ENCODE data around the gene PAX5.

PAX5 gene

DNA sequence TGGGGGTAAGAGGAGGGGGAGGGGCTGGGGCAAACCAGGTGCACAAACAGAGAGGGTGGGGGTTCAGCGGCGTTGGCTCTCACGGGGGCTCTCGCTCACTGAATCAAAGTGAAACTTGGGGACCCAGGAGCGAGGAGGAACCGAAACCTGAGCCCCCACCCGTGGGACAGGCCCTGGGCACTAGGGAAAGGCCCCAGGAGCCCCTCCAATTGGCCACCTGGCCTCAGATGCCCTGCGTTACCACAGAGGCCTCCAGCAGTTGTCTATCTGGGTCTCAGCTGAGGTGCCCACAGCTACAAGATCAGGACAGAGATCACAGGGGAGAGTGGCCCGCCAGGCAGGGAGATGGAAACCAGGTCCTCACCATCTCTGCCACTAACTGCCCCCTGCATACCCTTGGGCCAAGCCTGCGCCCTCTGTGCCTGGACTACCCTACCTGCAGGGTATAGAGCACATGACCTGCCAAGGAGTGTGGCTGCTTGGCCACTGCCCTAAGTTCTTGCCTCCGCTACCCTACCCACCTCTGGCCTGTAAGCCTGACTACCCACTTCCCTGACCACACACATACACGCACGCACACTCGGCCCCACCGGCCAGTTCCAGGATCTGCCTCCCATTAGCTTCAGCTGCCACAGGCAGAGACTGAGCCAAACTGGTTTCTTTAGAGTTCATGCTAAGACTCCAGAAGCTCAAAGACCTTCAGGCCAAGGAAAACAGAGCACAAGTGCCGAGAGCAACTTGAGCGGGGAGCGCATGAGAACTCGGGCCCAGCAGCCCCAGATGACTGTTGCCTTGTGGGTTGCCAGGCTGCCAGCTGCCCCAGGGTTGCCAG is 39.9 kb downstream of the PAX5 start:
- in situ Hi-C loops (cut with MboI; ENCODE audit: low pct_unique_long_range_greater_than_20kb, low sequenced_read_pairs): no loop called here
- no peak for DNase-seq

DNA sequence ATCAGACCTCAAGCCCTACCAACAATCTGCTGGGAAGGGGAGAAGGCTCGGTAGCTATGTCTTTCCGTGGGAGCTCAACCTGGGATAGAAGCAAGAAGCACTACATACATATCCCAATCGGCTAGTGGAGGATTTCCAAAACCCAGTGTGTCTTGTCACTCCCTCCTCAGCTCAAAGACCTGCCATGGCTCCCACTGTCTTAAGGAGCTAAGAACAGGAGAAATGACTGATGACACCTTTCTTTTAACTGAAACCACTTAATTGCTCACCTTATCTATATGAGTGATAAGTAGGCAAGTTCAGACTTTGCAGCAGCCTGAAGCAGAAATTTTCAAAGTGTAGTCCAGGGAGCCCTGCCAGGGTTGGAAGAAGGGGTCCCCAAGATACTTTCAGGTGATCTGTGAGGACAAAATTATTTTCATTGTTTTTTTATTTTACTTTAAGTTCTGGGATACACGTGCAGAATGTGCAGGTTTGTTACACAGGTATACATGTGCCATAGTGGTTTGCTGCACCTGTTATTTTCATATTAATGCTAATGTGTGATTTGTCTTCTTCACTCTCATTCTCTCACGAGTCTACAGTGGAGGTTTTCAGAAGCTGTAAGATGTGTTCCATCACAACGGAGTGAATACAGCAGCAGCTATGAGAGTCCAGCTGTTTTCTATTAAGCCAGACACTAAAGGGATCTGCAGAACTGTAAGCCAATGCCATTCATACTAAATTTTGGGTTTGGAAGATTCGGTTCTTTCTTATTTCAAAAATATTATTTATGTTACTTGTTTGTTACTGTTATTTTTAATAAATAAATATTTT is 41.4 kb downstream of the PAX5 start:
- no peak for DNase-seq

DNA sequence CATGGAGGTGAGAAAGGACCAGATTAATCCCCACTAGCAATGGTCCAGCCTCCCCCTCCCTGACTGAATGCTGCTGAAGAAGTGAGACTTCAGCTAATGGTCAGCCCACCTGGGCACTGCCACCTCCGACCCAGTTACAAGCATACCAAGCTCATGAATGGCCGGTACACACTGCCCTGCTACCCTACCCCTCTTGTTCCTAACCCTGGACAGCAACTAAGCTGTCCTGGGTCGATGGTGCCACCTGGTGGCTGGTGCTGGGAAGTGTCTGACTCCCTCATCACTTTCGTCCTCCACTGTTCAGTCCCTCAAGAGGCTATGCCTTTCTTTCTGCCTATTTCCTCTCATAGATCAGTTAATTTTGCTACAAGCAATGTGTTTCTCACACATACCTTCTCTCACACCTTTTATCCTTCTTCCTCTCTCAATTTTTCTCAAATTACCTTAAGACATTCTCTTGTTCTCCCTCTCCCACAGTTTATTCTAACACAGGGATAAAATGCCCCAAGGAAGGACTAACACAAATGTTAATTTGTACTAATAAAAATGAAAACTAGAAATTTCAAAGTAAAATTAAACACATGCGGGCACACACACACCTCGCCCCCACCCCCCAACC is 42.4 kb downstream of the PAX5 start:
- peak; percentile 67 for DNase-seq
- in situ Hi-C loops (cut with MboI; ENCODE audit: low pct_unique_long_range_greater_than_20kb, low sequenced_read_pairs): no loop called here

More for the DNA sequence above, 41.4 kb downstream of the PAX5 start:
- in situ Hi-C loops (cut with MboI; ENCODE audit: low pct_unique_long_range_greater_than_20kb, low sequenced_read_pairs): no loop called here

DNA sequence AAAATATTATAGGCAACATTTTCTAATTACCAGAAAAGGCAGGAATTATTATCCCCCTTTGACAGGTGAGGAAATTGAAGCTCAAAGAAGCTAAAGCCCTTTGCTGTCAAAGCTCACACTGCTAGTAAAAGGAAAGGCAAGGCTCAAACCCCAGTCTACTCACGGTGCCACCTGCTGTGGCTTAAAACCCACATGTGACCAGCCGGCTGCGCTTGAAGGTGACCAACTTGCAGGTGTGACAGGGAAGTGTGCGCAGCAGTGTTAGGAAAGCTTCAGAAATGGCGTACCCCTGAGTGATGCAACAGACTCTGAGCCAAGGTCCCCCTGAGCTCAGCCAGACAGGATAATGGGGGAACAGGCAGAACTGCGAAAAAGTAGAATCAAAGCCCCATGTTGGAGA is 45.2 kb downstream of the PAX5 start:
- no peak for DNase-seq
- in situ Hi-C loops (cut with MboI; ENCODE audit: low pct_unique_long_range_greater_than_20kb, low sequenced_read_pairs): no loop called here

DNA sequence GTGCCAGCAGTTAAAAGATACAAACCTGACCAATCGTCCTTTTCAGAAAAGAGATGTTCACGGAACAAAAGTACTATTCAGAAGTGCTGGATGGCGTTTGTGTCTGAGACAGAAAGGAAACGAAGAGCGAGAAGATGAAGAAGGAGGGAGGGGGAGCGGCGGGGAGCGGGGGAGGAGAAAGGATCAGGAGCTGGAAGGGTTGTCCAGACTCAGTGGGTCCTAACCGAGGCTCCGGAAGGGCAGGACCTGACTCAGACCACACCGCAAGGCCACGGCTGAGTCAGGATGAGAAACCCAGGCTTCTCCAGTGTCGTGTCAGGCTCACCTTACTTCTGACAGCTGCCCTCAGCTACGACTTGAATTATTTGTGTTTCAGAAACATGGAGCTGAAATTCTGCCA is 46.2 kb downstream of the PAX5 start:
- DNase-seq: no peak
- in situ Hi-C loops (cut with MboI; ENCODE audit: low pct_unique_long_range_greater_than_20kb, low sequenced_read_pairs): no loop called here

DNA sequence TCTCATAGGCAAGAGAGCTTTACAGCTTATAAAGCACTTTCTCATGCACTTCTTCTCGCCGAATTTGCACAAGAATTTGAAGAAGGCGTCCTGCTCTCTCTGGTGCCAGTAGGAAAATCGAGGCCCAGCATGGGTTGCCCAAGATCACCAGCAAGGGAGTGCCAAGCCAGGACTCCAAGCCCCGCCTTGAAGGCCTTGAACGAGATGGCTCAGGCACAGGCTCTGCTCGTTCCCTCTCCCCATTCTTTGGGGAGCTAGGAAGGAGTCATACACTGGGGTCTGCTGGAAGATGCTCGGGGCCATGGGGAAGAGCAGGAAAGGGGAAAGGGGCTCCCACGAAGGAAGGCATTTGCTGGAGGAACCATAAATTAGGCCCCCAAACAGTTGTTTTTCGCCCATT is 46.7 kb downstream of the PAX5 start:
- in situ Hi-C loops (cut with MboI; ENCODE audit: low pct_unique_long_range_greater_than_20kb, low sequenced_read_pairs): no loop called here
- DNase-seq: no peak

DNA sequence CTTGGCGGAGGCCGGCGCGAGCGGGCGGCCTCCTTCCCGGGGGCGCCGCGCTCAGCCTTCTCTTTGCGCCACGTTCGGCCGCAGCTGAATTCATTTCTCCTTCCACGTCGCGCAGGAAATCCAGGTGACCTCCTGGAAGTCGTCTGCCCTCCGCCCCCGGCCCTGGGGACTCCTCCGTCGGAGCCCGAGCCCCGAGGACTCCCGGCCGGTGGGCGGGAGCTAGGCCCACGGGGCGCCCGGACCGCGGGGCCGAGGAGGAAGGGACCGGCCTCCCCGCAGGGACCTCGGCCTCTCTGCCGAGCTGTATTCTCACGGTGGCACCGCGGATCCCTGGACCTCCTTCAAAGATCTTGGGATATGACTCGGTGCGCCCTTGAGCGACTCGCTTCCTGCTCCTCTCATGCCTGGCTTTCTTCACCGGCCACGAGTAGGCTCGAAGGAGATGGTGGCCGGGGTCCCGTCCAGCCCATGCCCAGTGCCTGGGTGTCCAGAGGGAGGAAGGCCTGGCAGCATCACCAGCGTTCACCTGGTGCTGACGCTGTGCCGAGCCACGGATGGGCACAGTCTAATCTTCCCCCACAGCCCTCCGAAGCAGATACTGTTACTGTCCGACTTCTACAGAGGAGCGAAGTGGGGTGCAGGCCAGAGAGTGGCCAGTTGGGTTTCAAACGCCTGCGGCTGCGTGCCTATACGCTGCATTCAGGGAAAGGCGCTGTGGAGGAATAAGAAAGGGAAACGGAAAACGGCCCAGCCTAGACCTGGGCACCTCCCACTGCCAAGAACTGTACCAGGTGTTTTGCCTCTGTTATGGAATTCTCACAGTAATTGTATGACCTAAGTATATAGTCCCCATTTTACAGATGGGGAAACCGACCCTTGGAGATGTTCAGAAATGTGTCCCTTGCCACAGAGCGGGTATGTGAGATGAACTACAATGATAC is 47.3 kb downstream of the PAX5 start:
- DNase-seq: no peak
- in situ Hi-C loops (cut with MboI; ENCODE audit: low pct_unique_long_range_greater_than_20kb, low sequenced_read_pairs): no loop called here

DNA sequence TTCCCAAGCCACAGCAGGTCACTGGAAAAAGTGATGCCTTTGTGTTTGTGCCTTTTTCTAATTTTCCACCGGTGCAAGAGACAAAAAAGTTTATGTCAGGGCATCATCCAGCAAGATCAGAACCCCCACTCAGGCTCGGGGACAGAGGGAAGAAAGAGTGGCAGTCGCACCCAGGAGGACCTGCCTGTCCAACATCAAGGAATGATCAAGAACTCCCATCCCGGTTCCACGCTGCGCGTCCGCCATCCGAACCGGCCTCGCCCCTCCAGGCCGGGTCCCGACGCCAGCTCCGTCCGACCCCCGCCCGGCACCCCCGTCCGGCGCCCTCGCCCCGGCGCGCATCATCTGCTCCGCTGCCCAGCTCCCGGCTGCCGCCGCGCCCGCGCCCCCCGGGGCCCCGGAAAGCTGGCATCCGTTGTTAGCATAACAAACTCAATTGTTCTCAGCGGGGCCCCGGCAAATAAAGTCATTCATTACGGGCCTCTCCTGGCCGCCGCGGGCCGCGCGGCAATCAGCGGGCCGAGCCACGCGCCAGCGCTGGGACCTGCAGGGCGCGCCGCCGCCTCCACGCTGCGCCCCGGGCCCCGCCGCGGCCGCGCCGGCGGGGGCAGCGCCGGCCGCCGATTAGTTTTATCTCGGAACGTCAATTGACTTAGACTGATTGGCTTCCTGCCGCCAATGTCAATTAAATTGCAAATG is 48.1 kb downstream of the PAX5 start:
- in situ Hi-C loops (cut with MboI; ENCODE audit: low pct_unique_long_range_greater_than_20kb, low sequenced_read_pairs): no loop called here
- DNase-seq: no peak

DNA sequence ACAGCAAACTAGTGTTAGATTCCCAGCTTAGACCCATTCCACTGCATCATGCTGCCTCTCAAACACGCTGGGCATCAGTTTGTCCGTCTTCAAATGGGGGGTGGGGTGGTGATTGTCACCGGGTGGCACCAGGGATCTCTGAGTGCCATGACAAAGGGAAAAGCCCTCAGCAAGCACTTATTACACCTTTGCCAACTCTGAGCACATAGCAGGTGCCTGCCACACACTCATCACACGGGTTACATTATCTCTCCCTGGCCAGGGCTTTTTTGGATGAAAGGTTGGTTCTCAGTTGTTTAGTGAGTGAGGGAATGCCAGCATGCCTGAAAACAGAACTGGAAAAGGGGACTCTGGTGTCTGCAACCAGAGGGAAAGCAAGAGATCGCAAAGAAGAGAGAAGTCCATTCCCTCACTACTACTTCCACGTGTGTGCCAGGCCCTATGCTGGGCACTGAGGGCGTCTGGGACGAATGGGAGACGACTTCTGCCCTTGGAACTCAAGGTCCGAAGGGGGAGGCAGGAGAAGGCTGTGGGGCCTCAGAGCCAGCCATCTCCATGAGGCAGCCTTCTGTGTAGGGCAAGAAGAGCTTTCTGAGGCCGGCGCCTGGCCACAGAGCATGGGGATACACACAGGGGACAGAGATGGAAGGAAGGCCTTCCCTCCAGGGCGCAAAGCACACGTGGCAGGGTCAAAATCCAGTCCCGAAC is 48.9 kb downstream of the PAX5 start:
- in situ Hi-C loops (cut with MboI; ENCODE audit: low pct_unique_long_range_greater_than_20kb, low sequenced_read_pairs): no loop called here
- no peak for DNase-seq

DNA sequence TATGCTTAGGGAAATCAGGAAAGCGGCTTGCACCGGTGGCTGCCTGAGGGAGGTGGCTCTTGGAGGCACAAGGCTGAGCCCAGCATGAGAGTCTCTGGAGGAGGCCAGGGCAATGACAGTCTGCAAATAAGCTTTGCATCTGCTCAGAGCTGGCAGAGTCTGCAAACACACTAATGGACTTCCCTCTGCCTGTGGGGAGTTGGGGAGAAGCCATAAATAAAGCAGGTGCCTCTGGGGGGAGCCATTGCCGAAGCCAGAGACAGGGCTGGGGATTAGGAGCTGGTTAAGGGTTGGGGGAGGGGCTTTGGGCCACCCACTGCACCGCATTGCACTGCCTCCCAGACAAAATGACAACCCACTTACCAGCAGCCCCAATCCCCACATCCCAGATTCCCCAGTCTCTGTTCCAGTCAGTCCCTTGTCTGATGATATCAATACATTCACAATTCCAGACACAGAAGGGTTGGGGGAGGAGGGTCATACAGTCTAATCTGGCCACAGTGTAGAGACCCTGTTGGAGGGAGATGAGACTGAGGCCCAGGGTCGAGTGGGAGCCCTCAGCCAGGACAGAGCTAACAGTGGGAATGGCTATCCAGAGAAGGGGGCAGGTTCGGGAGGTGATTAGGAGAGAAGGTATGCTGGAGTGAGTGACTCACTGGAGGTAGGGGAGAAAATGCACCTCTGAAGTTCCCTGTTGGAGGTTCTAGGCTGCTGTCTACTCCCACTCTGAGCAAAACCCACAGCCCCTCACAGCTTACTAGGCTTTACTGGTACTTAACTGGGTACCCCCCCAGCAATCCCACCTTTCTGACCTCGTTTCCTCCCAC is 53.7 kb downstream of the PAX5 start:
- DNase-seq: peak; percentile 66
- in situ Hi-C loops (cut with MboI; ENCODE audit: low pct_unique_long_range_greater_than_20kb, low sequenced_read_pairs): no loop called here

DNA sequence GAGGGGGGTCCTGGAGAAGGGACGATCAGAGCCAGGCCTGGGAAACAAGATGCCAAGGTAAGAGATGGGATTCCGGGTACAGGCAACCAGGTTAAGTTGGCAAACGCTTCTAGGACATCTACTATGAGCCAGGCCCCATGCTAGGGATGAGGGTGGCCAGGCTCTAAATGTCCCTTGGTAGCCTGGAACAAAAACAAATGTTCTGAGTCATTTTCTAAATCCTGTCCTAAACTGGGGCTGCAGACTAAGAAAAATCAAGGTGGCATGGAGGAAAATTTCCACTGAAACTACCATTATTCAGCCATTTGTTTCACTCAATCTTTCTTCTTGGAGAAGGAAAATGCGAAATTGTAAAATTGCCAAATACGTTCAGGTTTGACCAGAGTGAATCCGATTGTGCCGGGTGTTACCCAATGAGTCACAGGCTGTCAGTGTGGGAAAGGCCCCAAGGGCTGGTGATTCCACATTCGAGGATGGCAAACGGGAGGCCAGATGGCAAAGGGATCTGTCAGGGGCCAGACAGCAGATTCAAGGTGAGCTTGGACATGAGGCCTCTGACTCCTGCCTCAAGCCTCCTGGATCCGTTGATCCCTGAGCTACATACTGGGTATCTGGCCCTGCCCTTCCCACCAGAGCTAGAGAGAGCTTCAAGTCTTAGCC is 57.6 kb downstream of the PAX5 start:
- in situ Hi-C loops (cut with MboI; ENCODE audit: low pct_unique_long_range_greater_than_20kb, low sequenced_read_pairs): loop anchor here (10.0 kb wide), 1 partner anchor 102 kb away; no protein-coding TSS in a partner anchor
- no peak for DNase-seq

DNA sequence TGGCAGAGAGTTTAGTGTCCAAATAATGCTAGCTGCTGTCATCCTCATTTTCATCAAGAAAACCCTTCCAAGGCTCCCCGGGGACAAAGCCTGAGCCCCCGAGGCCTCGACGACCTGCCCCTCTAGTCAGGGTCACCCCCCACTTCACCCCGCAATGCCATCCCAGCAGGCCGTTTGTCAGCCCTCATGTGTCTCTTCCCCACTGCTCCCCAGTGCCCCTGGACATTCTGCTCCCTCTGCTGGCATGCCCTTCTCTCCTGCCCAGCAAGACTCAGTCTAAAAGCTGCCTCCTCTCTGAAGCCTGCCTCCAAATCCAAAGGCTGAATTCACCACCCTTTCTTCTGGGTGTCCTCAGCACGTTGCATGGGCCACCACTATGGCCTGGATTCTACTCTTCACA is 59.3 kb downstream of the PAX5 start:
- in situ Hi-C loops (cut with MboI; ENCODE audit: low pct_unique_long_range_greater_than_20kb, low sequenced_read_pairs): loop anchor here (10.0 kb wide), 1 partner anchor 100 kb away; no protein-coding TSS in a partner anchor
- DNase-seq: no peak

DNA sequence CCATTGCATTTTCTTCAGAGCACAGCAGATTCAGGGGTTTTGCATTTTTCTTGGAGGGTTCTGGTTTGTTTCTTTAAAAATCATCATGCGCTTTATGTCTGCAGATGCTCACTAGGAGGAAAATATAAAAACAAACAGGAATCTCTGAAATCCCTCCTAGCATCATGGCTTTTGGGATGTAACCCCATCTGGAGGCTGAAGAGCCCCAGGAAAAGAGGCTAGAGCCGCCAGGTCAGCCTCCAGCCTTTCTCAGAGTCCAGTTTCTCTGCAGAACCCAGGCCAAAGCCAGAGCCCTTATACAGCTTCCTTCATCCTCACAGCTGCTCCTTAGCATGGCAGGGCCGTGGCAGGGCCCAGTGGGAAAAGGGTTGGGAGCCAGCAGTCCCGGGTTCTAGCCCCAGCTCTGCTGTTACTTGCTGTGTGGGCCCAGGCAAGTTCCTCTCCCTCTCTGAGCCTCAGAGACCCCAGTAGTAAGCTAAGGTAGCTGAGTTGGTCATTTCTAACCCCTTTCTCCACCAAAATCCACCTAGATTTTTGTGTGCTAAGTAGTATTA is 62.1 kb downstream of the PAX5 start:
- DNase-seq: no peak
- in situ Hi-C loops (cut with MboI; ENCODE audit: low pct_unique_long_range_greater_than_20kb, low sequenced_read_pairs): loop anchor here (10.0 kb wide), 1 partner anchor 97 kb away; no protein-coding TSS in a partner anchor

DNA sequence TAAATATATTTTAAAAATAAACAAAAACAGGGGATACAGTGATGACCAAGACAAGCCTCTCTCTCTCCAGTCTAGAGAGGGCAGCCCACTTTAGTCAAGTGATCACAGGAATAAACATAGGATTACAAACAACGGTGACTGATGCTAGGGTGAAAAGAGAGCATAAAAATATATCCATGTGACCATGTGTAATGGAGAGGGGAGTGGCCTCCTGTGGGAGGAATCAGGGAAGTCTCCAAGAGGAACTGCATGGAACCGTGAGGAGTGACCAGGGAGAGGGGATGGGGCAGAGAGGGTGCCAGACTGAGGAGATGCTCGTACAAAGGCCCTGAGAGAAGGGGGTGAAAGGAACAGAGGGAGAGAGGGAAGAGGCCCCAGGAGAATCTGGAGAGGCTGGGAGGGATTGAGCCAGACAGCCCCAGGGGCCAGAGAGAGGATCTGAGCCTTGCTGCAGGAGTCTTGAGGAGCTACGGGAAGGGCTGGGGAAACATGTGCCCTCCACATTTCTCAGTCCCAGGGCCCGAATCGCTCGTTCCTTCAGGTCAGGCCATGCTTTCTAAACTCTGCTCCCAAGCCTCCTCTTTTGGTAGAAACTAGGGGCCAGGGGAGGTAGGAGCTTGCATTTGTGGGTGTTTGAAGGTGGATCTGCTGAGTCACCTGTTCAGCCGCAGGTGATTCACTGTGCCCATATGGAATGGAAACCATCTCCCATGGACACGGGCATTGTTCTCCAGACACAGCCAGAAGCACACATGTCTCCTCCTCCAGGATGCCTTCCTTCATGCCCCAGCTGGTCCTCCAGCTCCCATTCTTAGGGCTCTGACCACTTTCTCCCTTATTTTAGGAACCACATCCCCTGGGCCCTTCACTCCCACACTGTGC is 63.8 kb downstream of the PAX5 start:
- DNase-seq: no peak

DNA sequence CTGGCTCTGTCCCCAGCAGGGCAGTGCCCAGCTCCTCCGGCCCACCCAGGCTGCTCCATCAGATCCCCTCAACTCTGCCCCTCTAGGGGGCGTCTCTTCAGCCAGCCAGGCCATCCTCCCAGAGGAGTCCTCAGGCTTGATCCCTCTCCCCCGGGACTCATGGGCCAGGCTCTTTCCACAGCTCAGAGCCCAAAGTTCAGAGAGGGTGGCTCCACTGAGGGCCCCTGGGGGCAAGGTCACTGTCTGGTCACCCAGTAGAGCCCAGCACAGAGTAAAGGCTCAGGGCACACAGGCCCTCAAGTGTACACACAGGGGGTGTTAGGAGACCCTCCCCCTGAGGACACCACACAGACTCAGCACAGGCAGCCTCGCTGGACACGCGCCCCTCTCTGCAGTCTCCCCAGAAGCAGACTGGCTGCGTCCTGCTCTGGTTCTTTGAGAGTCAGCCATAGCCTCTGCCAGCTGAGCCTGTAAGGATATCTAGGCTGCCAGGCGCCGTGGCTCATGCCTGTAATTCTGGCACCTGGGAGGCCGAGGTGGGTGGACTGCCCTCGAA is 64.8 kb downstream of the PAX5 start:
- in situ Hi-C loops (cut with MboI; ENCODE audit: low pct_unique_long_range_greater_than_20kb, low sequenced_read_pairs): no loop called here
- no peak for DNase-seq

More for the DNA sequence above, 63.8 kb downstream of the PAX5 start:
- in situ Hi-C loops (cut with MboI; ENCODE audit: low pct_unique_long_range_greater_than_20kb, low sequenced_read_pairs): loop anchor here (10.0 kb wide), 1 partner anchor 95 kb away; no protein-coding TSS in a partner anchor

Measured in KBM-7 (cell line).